Keratinocyte (primary cell): ENCODE results near the gene ATP2B2. TPM values are rescaled to one million over a fixed set of nuclear protein-coding genes. Genes with fewer than 3 reads are reported as not detected.

ENCODE experiments used
- DNase-seq: peaks from one replicate; pipeline ENCODE4 v3.0.0-alpha.2; 2011; ENCODE audit warnings: low read depth, missing footprints, low spot score
- FAIRE-seq: peaks from 2 replicates; lab custom pipeline; 2011; peaks lifted over from hg19 to GRCh38; lab: Jason Lieb, UNC
- H2AFZ ChIP-seq: 2 replicates; pipeline ENCODE4 v1.6.0; 2012; ENCODE audit warnings: low read length, control low read depth, inconsistent platforms; ENCODE audit not compliant: control insufficient read depth
- H3K27ac ChIP-seq: 2 replicates; pipeline ENCODE4 v1.5.1; 2011; ENCODE audit warnings: low read length; ENCODE audit not compliant: control insufficient read depth, insufficient read depth
- H3K27me3 ChIP-seq: 3 replicates; pipeline ENCODE4 v1.6.0; 2011; ENCODE audit warnings: low read length; ENCODE audit not compliant: control insufficient read depth, insufficient read depth; ENCODE audit errors: extremely low read depth
- H3K36me3 ChIP-seq, 2 experiments: 2 replicates in 1 of 2; 3 replicates in 1 of 2; pipeline ENCODE4 v1.5.1; 2011; ENCODE audit warnings: low read length in 2 of 2, mild to moderate bottlenecking in 1 of 2; ENCODE audit not compliant: control insufficient read depth in 2 of 2, insufficient read depth in 2 of 2; ENCODE audit errors: extremely low read depth in 1 of 2
- H3K4me1 ChIP-seq: 3 replicates; pipeline ENCODE4 v1.5.1; 2011; ENCODE audit warnings: low read length; ENCODE audit not compliant: control insufficient read depth, insufficient read depth; ENCODE audit errors: extremely low read depth
- H3K4me2 ChIP-seq: 3 replicates; pipeline ENCODE4 v1.6.0; 2011; ENCODE audit warnings: low read depth, low read length; ENCODE audit not compliant: control insufficient read depth, insufficient read depth; ENCODE audit errors: extremely low read depth
- H3K4me3 ChIP-seq, 3 experiments: fragments of 200-600 bp in 1 of 3; sonication (generic) in 1 of 3; 2 replicates in 2 of 3; 3 replicates in 1 of 3; pipeline ENCODE4 v1.5.1; 2011 to 2016; ENCODE audit warnings: low read length in 3 of 3, mild to moderate bottlenecking in 3 of 3, control low read depth in 2 of 3, inconsistent platforms in 1 of 3, low read depth in 1 of 3, mixed read lengths in 1 of 3, mixed run types in 1 of 3, moderate library complexity in 1 of 3; ENCODE audit not compliant: control insufficient read depth in 2 of 3, insufficient read depth in 2 of 3; ENCODE audit errors: extremely low read depth in 1 of 3
- H3K79me2 ChIP-seq: 2 replicates; pipeline ENCODE4 v1.6.0; 2012; ENCODE audit warnings: low read length; ENCODE audit not compliant: control insufficient read depth, insufficient read depth
- H3K9ac ChIP-seq: 3 replicates; pipeline ENCODE4 v1.6.0; 2011; ENCODE audit warnings: low read length; ENCODE audit not compliant: control insufficient read depth, insufficient read depth; ENCODE audit errors: extremely low read depth
- H3K9me1 ChIP-seq: 3 replicates; pipeline ENCODE4 v1.6.0; 2011; ENCODE audit warnings: low read length; ENCODE audit not compliant: control insufficient read depth, insufficient read depth; ENCODE audit errors: extremely low read depth
- H3K9me3 ChIP-seq: 2 replicates; pipeline ENCODE4 v1.5.1; 2012; ENCODE audit warnings: low read depth, low read length; ENCODE audit not compliant: control insufficient read depth
- H4K20me1 ChIP-seq: 3 replicates; pipeline ENCODE4 v1.6.0; 2011; ENCODE audit warnings: low read length; ENCODE audit not compliant: control insufficient read depth, insufficient read depth; ENCODE audit errors: extremely low read depth
- EZH2 ChIP-seq: IDR thresholded peaks from one replicate; pipeline ENCODE4 v1.6.1; 2012; ENCODE audit warnings: inconsistent platforms, mild to moderate bottlenecking, low read length, moderate library complexity
- dilution Hi-C: fragments of 300-500 bp; cut with MboI; formaldehyde crosslinking; loops from one replicate; pipeline ENCODE4 v1.7.0; 2020; ENCODE audit warnings: low sequenced_read_pairs; ENCODE audit not compliant: extremely low pct_ligation_motif_present
- polyA plus RNA-seq, 5 experiments: library from polyadenylated mRNA; depleted of rRNA in 3 of 5; stranded (reverse) in 3 of 5; stranded (forward) in 1 of 5; unstranded in 1 of 5; fragments of >200 nt; gene quantifications; 1 replicate in 1 of 5; 2 replicates in 3 of 5; 3 replicates in 1 of 5; pipeline versions ENCODE4 v1.2.1 to v1.2.3, GENCODE V29; 2011 to 2012; ENCODE audit warnings: missing spikeins in 2 of 5, low read depth in 1 of 5, low replicate concordance in 1 of 5
- TF ChIP-seq, protein P1 (sequence below), 3 experiments: IDR thresholded peaks in 1 of 3; conservative IDR thresholded peaks in 1 of 3; optimal IDR thresholded peaks in 1 of 3; 2 replicates in 2 of 3; 3 replicates in 1 of 3; pipeline versions ENCODE3 to v1.5.1; 2011; ENCODE audit warnings: low read length in 3 of 3, mild to moderate bottlenecking in 3 of 3, moderate library complexity in 2 of 3, control low read depth in 1 of 3, inconsistent platforms in 1 of 3; ENCODE audit not compliant: insufficient read depth in 2 of 3; ENCODE audit errors: extremely low read depth in 1 of 3

The ATP2B2 gene
- polyA plus RNA-seq, 1 donor (not counting 4 experiments of a cell fraction or from before 2014, with no cell fraction given): not detected

DNA sequence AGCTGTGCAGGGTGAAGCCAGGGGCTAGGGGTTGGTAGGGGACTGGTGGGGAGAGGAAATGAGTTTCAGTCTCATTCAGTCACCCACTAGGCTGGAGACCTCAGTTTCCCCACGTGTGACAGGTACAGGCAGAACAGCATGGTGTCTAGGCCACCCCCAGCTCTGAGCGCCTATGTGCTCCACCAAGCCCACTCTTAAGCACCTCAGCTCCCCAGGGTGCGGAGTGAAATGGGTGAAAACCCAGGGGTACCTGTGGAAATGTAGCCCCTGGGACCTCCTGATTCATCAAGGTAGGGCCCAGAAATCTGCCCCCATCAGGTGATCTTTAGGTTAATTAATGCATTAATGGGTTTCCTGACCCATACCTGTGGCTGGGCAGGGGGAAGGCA is 3.7 kb downstream of the ATP2B2 start:
- no peak for TF ChIP-seq EZH2
- TF ChIP-seq, protein P1, sequence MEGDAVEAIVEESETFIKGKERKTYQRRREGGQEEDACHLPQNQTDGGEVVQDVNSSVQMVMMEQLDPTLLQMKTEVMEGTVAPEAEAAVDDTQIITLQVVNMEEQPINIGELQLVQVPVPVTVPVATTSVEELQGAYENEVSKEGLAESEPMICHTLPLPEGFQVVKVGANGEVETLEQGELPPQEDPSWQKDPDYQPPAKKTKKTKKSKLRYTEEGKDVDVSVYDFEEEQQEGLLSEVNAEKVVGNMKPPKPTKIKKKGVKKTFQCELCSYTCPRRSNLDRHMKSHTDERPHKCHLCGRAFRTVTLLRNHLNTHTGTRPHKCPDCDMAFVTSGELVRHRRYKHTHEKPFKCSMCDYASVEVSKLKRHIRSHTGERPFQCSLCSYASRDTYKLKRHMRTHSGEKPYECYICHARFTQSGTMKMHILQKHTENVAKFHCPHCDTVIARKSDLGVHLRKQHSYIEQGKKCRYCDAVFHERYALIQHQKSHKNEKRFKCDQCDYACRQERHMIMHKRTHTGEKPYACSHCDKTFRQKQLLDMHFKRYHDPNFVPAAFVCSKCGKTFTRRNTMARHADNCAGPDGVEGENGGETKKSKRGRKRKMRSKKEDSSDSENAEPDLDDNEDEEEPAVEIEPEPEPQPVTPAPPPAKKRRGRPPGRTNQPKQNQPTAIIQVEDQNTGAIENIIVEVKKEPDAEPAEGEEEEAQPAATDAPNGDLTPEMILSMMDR (optimal IDR thresholded peaks at IDR 0.05 in 1 of 3, IDR thresholded peaks at IDR 0.05 in 1 of 3, conservative IDR thresholded peaks at IDR 0.05 in 1 of 3; ENCODE audit: extremely low read depth in 1 of 3, insufficient read depth in 2 of 3, low read length in 3 of 3): no peak
- H4K20me1 ChIP-seq: peaks cover 2% of the 10 kb centered on the region
- H3K36me3 ChIP-seq: no peaks in the 10 kb centered on the region
- peaks cover 41% of the 10 kb centered on the region for H3K27me3 ChIP-seq
- no peaks in the 10 kb centered on the region for H3K4me1 ChIP-seq
- FAIRE-seq (no peak), DNase-seq (no peak)
- H3K9ac ChIP-seq: no peak overlapping the region
- H3K9me3 ChIP-seq: no peaks in the 10 kb centered on the region
- H3K27ac ChIP-seq: no peak overlapping the region
- no peaks in the 10 kb centered on the region for H3K9me1 ChIP-seq
- H2AFZ ChIP-seq: no peak overlapping the region
- no peak overlapping the region for H3K4me2 ChIP-seq
- H3K4me3 ChIP-seq: no peak overlapping the region
- dilution Hi-C loops: no loop called here
- H3K79me2 ChIP-seq: no peaks in the 10 kb centered on the region

DNA sequence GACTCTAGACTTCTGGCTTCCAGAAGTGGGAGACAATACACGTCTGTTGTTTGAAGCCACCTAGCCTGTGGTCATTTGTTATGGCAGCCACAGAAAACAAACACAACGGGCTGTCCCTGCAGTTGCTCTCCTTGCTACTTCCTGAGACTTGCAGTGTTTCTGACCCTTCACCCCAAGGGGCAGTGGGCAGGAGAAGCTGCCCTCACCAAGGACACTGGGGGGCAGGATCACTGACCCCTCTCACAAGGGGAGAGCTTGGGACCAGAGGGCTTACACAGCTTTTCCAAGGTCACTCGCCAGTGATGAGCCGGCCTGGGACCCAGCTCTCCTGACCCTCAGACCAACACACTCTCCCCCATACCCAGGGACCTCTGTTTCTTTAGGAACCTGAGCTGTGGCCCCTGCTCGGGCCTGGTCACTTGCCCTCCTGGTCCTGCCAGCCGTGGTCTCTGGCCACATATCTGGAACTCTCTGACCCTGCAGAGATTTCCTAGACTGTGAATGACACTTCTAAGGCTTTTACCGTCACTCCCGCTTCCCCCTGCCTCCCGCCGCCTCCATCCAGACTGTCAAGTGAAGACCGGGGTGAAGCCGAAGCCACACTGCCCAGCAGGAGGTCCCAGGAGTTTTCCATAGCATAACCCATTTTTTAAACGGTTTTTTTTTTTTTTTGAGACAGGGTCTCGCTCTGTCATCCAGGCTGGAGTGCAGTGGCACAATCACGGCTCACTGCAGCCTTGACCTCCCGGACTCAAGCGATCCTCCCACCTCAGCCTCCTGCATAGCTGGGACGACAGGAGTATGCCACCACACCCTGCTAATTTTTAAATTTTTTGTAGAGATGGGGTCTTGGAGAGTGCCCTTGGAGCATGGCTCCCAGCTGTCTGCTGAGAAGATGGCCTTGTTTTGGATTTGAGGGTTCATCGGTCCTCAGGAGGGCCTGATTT is 4.4 kb downstream of the ATP2B2 start:
- no peak overlapping the region for H3K4me3 ChIP-seq
- no peaks in the 10 kb centered on the region for H3K9me1 ChIP-seq
- no peaks in the 10 kb centered on the region for H3K4me1 ChIP-seq
- no peaks in the 10 kb centered on the region for H3K36me3 ChIP-seq
- H3K4me2 ChIP-seq: no peak overlapping the region
- no peak overlapping the region for H3K9ac ChIP-seq
- peaks cover 2% of the 10 kb centered on the region for H4K20me1 ChIP-seq
- FAIRE-seq (no peak), DNase-seq (no peak)
- no peaks in the 10 kb centered on the region for H3K79me2 ChIP-seq
- dilution Hi-C loops: no loop called here
- H3K27me3 ChIP-seq: peaks cover 40% of the 10 kb centered on the region
- no peak overlapping the region for H2AFZ ChIP-seq
- H3K9me3 ChIP-seq: no peaks in the 10 kb centered on the region
- TF ChIP-seq, protein P1 (optimal IDR thresholded peaks at IDR 0.05 in 1 of 3, IDR thresholded peaks at IDR 0.05 in 1 of 3, conservative IDR thresholded peaks at IDR 0.05 in 1 of 3; ENCODE audit: extremely low read depth in 1 of 3, insufficient read depth in 2 of 3, low read length in 3 of 3): no peak
- TF ChIP-seq EZH2: no peak
- H3K27ac ChIP-seq: no peak overlapping the region
